SW 1271 (cell line): ENCODE data around the gene OXA1L.
"Not testable (repeated sequence)": the region's sequence is repeated elsewhere in the genome, so short reads cannot be mapped to it uniquely, and the experiment has no call there.

Experiments used
- DNase-seq, 2 experiments: peaks; one replicate each; lab custom pipeline; 2025; lab: John Stamatoyannopoulos, UW

The OXA1L gene

DNA sequence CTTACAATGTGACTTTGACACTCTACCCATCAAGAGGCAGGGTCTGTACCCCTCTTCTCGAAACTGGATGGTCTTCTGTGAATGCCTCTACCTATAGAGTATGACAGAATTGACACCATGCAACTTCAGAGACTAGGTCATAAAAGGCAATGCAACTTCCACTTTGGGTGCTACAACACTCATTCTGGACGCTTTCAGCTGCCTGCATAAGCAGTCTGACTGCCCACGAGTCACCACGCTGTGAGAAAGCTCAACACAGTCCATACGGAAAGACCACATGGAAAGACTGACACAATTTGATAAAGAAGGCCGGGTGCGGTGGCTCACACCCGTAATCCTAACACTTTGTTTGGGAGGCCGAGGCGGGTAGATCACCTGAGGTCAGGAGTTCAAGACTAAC lies 33.9 kb downstream of the OXA1L start:
- DNase-seq, result no peak

DNA sequence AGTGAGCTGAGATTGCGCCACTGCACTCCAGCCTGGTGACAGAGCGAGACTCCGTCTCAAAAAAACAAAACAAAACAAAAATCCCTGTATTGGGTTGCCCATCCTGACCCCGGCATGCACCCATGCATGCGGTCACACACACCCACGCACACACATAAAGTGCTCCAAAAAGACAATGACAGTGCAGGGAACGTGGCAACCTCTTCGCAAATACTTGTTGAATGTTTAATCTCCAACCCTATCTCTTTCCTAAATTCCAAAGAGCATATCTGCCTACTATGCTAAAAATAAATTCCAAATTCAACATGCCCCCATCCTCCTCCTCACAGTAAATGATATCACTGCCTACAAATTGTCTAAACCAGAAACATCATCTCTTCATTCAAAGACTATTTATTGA lies 35.2 kb downstream of the OXA1L start:
- DNase-seq, result no peak

GRCh38 chr14:22802860-22803686 lies 36.6 kb downstream of the OXA1L start:
- DNase-seq, result no peak

DNA sequence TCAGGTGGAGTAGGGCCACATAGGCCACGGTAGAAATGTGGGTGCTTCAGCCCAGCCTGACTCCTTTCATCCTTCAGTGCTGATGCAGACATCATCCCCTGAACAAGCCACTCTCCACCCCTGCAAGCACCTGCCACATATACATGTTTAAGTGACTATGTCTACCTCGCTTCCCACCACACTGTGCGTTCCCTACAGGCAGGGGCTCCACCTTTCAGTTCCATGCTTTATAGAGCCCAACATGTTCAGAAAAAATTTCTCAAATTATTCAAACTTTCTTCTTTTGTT lies 37.1 kb downstream of the OXA1L start:
- no peak for DNase-seq

DNA sequence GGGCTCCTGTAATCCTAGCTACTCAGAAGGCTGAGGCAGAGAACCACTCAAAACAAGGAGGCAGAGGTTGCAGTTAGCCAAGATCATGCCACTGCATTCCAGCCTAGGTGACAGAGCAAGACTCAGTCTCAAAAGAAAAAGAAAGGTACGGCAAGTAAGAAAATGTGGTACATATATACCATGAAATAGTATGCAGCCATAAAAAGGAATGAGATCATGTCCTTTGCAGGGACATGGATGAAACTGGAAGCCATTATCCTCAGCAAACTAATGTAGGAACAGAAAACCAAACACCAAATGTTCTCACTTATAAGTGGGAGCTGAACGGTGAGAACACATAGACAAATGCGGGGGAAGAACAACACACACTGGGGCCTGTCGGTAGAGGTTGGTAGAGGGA lies 38.7 kb downstream of the OXA1L start:
- DNase-seq, result not testable (repeated sequence)

DNA sequence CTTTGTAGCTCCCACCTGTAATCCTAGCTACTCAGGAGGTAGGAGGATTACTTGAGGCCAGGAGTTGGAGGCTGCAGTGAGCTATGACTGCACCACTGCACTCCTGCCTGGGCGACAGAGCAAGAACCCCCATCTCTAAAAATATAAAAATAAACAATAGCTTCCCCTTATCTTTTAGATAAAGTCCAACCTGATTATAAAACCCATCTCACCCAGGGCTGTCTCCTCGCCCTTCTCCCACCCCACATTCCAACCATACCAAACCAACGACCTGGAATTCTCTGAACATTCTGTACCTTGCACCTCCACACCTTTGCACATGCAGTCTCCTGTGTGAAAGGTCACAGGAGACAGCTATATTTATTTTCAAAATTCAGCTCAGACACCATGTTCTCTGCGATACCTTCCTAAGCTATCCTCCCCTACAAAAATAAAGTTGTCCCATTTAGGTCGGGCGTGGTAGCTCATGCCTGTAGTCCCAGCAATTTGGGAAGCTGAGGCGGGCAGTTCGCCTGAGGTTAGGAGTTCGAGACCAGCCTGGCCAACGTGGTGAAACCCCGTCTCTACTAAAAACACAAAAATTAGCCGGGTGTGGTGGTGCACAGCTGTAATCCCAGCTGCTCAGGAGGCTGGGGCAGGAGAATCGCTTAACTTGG lies 41.1 kb downstream of the OXA1L start:
- DNase-seq, result no peak

DNA sequence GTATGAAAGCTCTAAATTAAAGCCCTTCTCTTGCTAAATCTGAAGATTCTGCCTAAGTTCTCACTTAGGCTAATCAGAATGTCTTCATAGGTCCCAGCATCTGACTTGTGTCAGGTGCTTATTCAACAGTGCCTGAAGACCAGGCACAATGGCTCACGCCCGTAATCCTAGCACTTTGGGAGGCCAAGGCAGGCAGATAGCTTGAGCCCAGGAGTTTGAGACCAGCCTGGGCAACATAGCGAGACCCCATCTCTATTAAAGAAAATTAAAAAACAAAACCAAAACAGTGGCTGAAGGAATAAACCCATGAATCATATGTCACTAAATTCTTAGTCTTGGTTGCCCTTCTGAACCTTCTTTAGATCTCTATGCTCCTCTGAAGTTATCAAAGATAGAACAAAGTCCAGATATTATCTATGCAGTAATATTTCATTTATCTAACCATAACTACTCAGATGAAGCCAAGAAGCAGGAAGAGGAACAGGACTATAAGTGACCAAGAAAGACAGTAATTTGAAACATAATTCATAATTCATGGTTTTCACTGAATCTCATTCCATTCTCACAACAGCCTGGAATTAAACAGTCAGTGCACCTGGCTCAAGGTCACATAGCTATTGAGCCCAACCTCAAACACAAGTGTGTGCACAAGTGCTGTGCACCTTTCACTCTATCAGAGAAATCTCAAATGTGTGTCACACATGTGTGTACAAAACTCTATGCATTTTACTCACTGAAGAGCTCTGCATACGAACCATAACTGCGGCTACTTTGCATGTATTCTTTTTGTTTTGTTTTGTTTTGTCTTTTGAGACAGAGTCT lies 42.1 kb downstream of the OXA1L start:
- no peak for DNase-seq

DNA sequence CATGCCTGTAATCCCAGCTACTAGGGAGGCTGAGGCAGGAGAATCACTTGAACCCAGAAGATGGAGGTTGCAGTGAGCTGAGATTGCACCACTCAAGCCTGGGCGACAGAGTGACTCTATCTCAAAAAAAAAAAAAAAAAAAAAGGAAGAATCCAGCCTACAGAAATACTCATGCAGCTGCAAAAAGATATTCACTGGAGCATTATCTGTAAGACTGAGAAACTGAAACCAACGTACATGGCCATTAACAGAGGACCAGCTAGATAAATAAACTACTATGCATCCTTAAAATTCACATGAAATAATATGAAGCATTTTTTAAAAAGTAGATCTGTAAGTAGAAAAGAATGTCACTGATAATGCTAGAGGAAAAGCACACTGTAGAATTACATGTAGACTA lies 45.2 kb downstream of the OXA1L start:
- DNase-seq, result no peak

GRCh38 chr14:22812744-22813143 lies 46.3 kb downstream of the OXA1L start:
- DNase-seq, result no peak

- DNase-seq, result no peak
These were observed 46.7 kb downstream of the OXA1L start for GRCh38 chr14:22813145-22813544.

DNA sequence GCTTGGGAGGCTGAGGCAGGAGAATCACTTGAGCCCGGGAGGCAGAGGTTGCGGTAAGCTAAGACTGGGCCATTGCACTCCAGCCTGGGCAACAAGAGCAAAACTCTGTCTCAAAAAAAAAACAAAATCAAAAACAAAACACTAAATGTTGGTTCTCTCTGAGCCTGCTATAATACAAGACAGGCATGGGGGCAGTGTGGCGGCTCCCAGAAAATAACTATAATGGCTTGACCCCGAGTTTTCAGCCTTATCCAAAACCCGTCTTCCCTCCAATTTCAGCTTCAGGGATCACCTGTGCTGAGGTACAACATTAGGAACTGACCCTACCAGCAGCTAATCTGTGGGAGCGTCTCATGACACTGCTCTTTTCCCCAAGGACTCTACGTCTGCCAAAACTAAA lies 47.9 kb downstream of the OXA1L start:
- DNase-seq, result no peak

GRCh38 chr14:22814941-22815713 lies 48.6 kb downstream of the OXA1L start, which contains the start of gene SLC7A7:
Gene SLC7A7, minus strand, starts transcription at chr14:22815435. Its CDS starts 2,037 bp downstream, at chr14:22813398.
- no peak for DNase-seq

DNA sequence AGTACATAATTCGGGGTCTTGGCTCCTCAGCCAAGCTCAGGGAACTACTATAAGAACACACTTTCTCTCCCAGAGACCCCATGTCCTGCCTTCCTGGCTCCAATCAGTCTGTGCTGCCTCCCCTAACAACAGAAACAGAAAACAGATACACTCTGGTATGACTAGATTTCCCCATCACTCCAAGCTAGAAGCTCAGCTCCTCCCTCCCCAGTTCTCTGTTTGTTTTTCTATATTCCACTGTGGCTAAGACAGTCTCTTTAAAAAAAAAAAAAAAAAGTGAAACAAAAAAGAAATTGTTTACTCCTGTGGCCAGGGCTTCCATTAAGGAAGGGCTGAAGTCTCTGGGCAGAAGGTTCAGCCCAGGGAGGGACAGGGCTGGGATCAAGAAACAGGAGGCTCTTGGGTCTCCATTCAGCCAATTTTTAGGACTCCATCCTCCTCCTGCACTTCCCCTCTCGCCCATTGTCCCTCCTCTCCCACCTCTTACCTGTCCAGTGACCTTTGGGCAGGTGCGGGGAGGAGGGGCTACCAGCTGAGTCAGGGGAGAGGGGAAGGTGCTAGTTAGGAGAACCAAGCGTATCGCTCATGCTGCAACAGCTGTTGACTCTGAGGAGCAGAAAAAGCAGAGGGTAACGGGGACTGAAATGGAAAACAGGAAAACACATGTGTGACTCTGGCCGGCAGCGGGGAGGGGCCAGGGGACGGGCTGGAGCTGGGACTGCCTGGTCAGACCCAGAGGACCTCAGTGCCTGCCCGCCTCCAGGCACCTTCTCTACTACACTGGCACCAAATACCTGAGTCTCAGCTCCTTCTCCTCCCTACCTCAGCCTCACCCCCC lies 52.9 kb downstream of the OXA1L start:
- peak in 1 of 2 experiments; percentile 29 for DNase-seq

- DNase-seq, result peak in 1 of 2 experiments; percentile 21
These were observed 54.2 kb downstream of the OXA1L start for GRCh38 chr14:22820731-22821130.

- DNase-seq, result no peak
These were observed 54.9 kb downstream of the OXA1L start for GRCh38 chr14:22821193-22822015.

- DNase-seq, result no peak
These were observed 55.6 kb downstream of the OXA1L start for GRCh38 chr14:22822016-22822570.
